GM21576 (cell line): ENCODE results near the gene TYRP1.

ENCODE experiments used
- ATAC-seq: cut with Tn5 transposase; IDR thresholded peaks from one replicate; pipeline ENCODE4 v1.9.1; 2021; ENCODE audit warnings: mild to moderate bottlenecking, moderate library complexity; ENCODE audit not compliant: unreplicated experiment

The TYRP1 gene

GRCh38 chr9:12696931-12697622 lies 3.9 kb downstream of the TYRP1 start:
- no peak for ATAC-seq

GRCh38 chr9:12697719-12698118 lies 4.5 kb downstream of the TYRP1 start:
- no peak for ATAC-seq

DNA sequence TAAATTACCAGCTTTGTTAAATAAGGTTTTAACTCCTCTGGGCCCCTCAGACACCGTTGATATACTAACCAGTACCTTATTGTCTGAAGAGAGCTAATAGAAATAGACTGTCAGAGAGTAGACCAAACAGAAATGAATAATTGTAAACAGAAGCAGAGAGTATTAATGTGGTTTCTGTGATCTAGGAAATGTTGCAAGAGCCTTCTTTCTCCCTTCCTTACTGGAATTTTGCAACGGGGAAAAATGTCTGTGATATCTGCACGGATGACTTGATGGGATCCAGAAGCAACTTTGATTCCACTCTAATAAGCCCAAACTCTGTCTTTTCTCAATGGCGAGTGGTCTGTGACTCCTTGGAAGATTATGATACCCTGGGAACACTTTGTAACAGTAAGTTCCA lies 5.1 kb downstream of the TYRP1 start:
- no peak for ATAC-seq

DNA sequence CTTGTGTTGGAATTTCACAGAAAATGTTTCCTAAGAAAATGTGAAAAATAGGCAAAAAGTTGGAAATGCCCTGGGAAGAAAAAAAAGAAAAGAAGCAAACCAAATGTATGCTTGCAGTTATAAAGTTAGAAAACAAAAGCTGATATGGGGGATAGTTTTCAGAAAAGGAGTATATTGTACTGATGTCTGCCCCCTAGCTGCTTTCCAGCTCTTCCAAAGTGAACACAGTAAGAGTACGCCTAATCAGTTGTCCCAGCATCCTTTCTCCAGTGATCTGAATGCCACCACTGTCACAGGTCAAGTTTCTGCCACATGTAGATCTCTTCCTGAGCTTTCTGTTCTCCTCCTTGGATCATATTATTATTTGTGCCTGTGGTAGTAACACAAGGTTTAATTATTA lies 5.8 kb downstream of the TYRP1 start:
- no peak for ATAC-seq

DNA sequence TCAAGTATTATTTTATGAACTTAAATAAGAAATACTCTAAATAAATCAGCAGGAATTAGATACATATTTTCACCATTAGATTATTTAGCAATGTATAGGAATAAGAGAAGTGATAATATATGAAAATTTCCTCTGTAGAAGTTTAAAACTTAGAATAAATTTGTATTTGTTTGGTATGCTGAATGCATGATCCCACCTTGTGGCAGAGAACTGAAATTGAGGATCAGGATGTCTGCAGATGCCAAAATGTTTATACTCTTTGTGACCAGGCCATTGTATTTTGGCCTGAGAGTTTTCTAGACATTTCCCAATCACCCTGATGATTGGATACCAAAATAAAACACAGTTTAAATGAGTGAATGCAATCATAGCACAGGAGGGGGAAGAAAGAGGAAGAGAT lies 6.3 kb downstream of the TYRP1 start:
- no peak for ATAC-seq

GRCh38 chr9:12701126-12701525 lies 7.9 kb downstream of the TYRP1 start:
- no peak for ATAC-seq

DNA sequence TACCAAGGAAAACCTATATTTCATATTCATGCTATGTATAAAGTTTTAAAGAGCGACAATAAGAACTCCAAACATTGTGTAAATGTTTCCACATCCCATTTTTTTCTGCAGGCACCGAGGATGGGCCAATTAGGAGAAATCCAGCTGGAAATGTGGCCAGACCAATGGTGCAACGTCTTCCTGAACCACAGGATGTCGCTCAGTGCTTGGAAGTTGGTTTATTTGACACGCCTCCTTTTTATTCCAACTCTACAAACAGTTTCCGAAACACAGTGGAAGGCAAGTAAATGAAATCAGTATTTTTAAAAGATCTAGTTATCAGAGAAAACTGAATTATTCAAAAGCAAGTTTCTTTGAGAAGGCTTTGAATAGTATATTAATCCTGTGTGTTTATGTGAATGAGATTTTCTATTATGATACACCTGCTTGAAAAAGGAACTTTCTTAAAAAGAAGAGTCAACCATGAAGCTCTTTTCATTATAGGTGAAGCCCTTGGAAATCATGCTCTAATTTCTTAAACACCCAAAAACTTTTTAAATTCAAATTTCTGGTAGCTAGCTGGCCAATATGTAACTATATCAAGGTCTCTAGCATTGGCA lies 9.1 kb downstream of the TYRP1 start:
- no peak for ATAC-seq

- no peak for ATAC-seq
Observed at GRCh38 chr9:12703996-12704395, 10.8 kb downstream of the TYRP1 start.

DNA sequence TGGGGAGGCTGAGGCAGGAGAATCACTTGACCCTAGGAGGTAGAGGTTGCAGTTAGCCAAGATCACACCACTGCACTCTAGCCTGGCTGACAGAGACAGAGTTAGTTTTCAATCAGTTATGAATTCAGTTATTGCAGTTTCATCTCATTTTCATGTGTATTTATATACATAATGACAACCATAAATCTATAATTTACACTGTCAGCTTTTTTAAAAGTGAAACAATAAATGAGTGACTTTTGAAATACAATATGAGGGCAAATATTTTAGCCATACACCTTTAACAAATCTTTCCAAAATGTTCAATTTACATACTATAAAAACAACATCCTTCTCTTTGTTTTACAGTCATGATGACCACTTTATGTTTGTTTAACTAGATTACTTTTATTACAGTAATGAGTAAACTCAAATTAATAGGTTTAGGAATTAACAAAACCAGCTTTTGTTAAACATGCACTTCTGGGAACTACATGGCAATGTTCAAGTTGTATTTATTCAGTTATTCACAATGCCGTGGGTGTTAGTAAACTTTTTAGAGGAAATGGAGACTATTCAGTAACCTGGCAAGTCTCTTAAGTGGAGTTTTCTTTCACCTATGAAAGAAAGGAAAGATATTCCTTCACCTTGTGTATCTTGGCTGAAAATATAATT lies 12.7 kb downstream of the TYRP1 start:
- ATAC-seq: no peak

- ATAC-seq: no peak
Observed at GRCh38 chr9:12708562-12709298, 15.5 kb downstream of the TYRP1 start.

GRCh38 chr9:12712532-12712931 lies 19.3 kb downstream of the TYRP1 start:
- ATAC-seq: no peak

DNA sequence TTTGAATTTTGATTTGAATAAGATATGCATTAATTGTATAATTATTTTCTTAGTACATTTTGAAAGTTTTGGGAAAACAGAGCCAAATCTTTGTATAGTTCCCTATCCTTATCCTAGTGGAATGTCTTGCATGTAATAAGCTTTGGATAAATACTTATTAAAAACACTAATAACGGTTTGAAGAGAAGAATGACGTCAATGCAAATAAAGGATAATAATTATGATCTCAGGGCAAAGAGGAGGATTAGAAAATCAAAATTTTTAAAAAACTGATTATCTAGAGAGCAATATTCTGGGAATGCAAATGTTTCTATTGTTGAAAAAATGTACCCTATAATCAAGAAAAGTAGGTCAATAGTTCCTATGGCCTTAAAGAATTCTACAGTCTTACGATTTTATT lies 22.1 kb downstream of the TYRP1 start:
- no peak for ATAC-seq

GRCh38 chr9:12716823-12717600 lies 23.8 kb downstream of the TYRP1 start:
- ATAC-seq: no peak

DNA sequence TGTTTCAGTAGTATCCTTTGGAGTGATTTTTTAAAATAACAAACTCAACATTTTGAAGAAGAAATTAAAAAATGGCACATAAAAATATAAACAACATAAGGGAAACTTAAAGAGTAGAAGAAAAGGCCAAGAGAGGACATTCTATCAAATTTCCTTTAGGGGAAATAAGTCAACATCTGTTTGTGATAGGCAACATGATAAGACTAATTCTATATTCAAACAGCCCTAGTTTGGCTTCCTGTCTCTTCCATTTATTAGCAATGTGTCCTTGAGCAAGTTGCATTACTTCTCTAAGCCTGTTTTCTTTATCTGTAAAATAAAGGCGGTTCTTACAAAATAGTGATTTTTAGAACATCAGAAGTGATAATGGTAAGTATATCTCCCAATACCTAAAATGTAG lies 24.7 kb downstream of the TYRP1 start:
- ATAC-seq: no peak

DNA sequence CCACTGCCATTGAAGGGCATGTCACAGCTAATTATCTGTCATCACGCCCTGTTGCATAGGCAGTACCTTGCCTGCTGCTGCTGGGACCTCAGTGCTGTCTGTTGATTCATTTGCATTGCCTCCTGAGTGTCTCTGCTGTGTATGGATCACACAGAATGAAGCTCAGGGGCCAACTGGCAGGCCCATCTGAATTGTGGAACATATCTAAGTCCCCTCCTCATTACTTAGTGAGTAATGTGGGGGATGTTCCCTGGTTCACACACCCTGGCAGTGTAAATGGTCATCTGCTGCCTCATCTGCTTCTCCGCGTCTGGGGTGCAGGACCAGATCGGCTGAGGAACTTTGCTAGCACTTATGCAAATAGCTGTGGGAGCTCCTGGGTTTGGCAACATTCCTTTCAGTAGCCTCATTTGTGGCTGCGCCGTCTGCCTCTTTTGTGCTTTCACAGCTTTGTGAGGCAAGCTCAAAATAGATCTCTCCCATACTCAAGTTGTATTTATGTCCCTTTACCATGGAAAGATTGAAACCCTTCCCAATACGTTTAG lies 25.4 kb downstream of the TYRP1 start:
- ATAC-seq: no peak

GRCh38 chr9:12719431-12719830 lies 26.2 kb downstream of the TYRP1 start:
- ATAC-seq: no peak

DNA sequence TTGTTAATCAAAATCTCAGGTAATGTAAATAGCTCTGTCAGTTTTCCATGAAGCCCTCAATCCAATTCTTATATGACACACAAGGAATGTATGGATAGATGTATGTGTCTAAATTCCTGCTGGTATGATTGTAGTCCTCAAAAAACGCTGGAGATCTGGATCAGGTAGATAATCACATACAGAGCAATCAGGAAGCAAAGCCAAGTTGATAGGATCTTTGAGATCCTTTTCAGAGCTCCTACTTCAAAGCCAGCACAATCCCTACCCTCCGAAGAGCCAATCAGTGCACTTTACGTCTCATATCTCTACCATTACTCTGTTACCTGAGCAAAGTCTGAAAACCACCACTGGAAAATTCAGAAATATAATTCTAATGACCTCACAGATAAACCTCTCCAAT lies 27.4 kb downstream of the TYRP1 start:
- no peak for ATAC-seq

DNA sequence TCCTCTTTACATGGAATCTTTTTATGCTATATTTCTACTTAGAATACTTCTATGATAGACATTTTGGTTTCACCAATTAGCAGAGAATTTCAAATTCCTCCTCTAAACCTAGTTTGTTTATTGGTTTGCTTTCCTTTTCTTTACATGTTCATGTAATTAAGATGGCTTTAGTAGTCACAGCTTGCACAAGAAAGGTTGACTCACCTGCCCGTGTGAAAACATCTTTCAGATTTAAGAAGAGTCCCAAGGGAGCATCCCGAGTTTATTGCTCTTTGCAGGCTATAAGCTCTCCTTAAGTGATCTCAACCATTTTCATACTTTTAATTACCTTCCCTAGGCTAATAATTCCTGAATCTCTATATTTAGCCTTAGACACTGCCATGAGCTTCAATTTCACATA lies 28.9 kb downstream of the TYRP1 start:
- ATAC-seq: no peak

DNA sequence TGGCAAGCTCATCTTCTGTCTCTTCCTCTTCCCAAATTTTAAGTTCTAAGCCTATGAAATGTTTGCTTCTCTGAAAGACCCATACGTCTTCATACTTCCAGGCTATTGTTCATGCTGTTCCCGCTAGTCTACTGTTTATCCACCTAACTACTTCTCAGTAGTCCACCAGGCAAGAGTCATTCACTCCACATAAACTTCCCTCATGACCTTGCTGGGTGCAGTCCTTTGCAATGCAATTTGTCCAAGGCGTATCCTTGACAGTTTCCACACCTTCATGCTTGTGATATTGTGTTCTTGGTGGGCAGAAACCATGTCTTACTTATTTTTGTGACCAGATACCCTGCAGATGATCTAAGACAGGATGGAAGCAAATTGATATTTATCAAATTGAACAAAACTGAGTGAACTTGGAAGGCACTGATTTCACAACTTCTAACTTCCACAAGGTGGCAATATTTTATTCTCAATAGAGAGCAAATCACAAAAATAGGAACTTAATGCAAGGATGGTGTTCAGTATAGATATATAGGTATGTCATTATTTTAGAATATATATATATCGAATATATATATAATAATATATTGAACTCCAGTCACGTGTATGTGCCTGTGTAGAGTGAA lies 30.3 kb downstream of the TYRP1 start:
- ATAC-seq: no peak

DNA sequence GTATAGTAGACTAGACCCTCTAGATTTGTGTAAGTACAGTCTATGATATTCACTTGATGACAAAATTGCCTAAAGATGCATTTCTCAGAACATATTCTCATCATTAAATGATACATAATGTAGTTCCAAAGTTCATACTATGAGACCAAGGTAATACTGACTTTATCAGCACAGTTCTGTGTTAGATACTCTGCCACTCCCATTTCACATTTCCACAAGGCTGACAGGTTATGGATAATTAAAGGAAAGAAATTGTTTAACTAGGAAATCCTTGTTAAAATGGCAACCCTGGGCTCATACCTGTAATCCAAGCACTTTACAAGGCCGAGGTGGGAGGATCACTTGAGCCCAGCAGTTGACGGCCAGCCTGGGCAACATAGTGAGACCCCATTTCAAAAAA lies 33.6 kb downstream of the TYRP1 start:
- ATAC-seq: no peak
